ENCODE results near the gene CCDC157.

CCDC157 gene

DNA sequence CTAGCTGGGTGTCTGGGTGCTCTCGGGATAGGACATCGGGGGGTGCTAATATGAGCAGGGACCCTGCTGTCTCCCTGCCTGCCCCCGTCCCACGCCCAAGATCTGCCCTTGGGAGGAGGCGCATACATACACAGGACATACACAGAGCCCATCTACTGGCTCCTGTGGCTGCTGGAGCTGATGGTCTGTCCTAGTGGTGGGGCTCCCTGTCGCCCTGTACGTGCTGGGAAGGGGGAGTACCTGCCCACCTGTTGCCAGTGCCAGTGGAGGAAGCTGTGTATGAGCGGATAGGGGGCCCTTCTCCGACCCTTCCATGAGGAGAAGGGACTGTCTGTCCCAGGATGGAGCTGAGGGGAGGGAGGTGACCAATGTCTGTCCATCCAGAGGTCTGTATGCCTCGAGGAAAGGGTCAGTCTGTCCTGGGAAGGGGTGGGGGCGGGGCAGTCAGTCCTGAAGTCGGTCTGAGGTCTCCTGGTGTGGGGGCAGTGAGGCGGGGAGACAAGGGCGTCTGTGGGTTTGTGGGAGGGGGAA lies 31.0 kb upstream of the CCDC157 start:
- no peak for ATAC-seq
- TF ChIP-seq SNAI2 (CRISPR knock-in tag; IDR thresholded peaks at IDR 0.05) (no peak), GLIS3 (CRISPR knock-in tag; IDR thresholded peaks at IDR 0.05) (no peak), ZC3H10 (CRISPR knock-in tag; IDR thresholded peaks at IDR 0.05) (no peak), BACH2 (CRISPR knock-in tag; IDR thresholded peaks at IDR 0.05; ENCODE audit: borderline replicate concordance) (no peak), ZNF8 (CRISPR knock-in tag; IDR thresholded peaks at IDR 0.05) (no peak), ARNTL (CRISPR knock-in tag; IDR thresholded peaks at IDR 0.05; ENCODE audit: borderline replicate concordance, low read depth) (no peak), ESRRG (CRISPR knock-in tag; IDR thresholded peaks at IDR 0.05) (no peak), CSDC2 (CRISPR knock-in tag; IDR thresholded peaks at IDR 0.05) (no peak), TCF4 (CRISPR knock-in tag; IDR thresholded peaks at IDR 0.05; ENCODE audit: borderline replicate concordance) (no peak), TOX (CRISPR knock-in tag; IDR thresholded peaks at IDR 0.05; ENCODE audit: borderline replicate concordance) (no peak), PPARA (CRISPR knock-in tag; IDR thresholded peaks at IDR 0.05; ENCODE audit: borderline replicate concordance) (no peak), RARB (CRISPR knock-in tag; IDR thresholded peaks at IDR 0.05) (no peak), ZFP3 (CRISPR knock-in tag; IDR thresholded peaks at IDR 0.05) (no peak), ISL1 (CRISPR knock-in tag; IDR thresholded peaks at IDR 0.05) (no peak), ZNF70 (CRISPR knock-in tag; IDR thresholded peaks at IDR 0.05) (no peak), ZFP30 (CRISPR knock-in tag; IDR thresholded peaks at IDR 0.05) (no peak)
- TF ChIP-seq, protein P1, sequence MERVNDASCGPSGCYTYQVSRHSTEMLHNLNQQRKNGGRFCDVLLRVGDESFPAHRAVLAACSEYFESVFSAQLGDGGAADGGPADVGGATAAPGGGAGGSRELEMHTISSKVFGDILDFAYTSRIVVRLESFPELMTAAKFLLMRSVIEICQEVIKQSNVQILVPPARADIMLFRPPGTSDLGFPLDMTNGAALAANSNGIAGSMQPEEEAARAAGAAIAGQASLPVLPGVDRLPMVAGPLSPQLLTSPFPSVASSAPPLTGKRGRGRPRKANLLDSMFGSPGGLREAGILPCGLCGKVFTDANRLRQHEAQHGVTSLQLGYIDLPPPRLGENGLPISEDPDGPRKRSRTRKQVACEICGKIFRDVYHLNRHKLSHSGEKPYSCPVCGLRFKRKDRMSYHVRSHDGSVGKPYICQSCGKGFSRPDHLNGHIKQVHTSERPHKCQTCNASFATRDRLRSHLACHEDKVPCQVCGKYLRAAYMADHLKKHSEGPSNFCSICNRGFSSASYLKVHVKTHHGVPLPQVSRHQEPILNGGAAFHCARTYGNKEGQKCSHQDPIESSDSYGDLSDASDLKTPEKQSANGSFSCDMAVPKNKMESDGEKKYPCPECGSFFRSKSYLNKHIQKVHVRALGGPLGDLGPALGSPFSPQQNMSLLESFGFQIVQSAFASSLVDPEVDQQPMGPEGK (CRISPR knock-in tag; IDR thresholded peaks at IDR 0.05; ENCODE audit: borderline replicate concordance) = no peak
- TF ChIP-seq, protein P2, sequence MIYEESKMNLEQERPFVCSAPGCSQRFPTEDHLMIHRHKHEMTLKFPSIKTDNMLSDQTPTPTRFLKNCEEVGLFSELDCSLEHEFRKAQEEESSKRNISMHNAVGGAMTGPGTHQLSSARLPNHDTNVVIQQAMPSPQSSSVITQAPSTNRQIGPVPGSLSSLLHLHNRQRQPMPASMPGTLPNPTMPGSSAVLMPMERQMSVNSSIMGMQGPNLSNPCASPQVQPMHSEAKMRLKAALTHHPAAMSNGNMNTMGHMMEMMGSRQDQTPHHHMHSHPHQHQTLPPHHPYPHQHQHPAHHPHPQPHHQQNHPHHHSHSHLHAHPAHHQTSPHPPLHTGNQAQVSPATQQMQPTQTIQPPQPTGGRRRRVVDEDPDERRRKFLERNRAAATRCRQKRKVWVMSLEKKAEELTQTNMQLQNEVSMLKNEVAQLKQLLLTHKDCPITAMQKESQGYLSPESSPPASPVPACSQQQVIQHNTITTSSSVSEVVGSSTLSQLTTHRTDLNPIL (CRISPR knock-in tag; IDR thresholded peaks at IDR 0.05; ENCODE audit: low read depth) = no peak
- TF ChIP-seq, protein P3, sequence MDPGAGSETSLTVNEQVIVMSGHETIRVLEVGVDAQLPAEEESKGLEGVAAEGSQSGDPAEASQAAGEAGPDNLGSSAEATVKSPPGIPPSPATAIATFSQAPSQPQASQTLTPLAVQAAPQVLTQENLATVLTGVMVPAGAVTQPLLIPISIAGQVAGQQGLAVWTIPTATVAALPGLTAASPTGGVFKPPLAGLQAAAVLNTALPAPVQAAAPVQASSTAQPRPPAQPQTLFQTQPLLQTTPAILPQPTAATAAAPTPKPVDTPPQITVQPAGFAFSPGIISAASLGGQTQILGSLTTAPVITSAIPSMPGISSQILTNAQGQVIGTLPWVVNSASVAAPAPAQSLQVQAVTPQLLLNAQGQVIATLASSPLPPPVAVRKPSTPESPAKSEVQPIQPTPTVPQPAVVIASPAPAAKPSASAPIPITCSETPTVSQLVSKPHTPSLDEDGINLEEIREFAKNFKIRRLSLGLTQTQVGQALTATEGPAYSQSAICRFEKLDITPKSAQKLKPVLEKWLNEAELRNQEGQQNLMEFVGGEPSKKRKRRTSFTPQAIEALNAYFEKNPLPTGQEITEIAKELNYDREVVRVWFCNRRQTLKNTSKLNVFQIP (CRISPR knock-in tag; IDR thresholded peaks at IDR 0.05; ENCODE audit: borderline replicate concordance, low read depth) = no peak
- TF ChIP-seq, protein P4, sequence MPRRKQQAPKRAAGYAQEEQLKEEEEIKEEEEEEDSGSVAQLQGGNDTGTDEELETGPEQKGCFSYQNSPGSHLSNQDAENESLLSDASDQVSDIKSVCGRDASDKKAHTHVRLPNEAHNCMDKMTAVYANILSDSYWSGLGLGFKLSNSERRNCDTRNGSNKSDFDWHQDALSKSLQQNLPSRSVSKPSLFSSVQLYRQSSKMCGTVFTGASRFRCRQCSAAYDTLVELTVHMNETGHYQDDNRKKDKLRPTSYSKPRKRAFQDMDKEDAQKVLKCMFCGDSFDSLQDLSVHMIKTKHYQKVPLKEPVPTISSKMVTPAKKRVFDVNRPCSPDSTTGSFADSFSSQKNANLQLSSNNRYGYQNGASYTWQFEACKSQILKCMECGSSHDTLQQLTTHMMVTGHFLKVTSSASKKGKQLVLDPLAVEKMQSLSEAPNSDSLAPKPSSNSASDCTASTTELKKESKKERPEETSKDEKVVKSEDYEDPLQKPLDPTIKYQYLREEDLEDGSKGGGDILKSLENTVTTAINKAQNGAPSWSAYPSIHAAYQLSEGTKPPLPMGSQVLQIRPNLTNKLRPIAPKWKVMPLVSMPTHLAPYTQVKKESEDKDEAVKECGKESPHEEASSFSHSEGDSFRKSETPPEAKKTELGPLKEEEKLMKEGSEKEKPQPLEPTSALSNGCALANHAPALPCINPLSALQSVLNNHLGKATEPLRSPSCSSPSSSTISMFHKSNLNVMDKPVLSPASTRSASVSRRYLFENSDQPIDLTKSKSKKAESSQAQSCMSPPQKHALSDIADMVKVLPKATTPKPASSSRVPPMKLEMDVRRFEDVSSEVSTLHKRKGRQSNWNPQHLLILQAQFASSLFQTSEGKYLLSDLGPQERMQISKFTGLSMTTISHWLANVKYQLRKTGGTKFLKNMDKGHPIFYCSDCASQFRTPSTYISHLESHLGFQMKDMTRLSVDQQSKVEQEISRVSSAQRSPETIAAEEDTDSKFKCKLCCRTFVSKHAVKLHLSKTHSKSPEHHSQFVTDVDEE (CRISPR knock-in tag; IDR thresholded peaks at IDR 0.05) = no peak

DNA sequence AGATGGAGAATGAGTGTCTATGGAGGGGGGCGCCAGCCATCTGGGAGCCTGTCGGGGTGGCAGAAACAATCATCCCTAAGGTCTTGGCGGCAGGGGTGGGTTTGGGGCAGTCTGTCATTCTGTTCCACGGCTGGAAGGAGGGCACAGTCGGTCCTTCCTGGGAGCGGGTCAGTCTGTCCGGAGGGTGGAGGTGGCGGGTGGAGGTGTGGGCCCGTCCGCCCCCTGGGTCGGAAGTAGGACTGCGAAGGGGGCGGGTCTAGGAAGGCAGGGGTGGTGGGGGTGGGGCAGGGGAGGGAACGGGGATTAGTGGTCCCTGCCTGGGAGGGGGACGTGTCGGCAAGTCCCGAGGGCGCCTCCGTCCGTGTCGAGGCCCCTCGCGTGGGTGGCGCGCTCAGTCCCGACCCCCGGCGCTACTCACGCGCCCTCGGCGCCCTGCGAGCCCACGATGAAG lies 30.5 kb upstream of the CCDC157 start:
- TF ChIP-seq ARNTL (CRISPR knock-in tag; IDR thresholded peaks at IDR 0.05; ENCODE audit: borderline replicate concordance, low read depth) = no peak
- TF ChIP-seq BACH2 (CRISPR knock-in tag; IDR thresholded peaks at IDR 0.05; ENCODE audit: borderline replicate concordance) = no peak
- TF ChIP-seq, protein P5, sequence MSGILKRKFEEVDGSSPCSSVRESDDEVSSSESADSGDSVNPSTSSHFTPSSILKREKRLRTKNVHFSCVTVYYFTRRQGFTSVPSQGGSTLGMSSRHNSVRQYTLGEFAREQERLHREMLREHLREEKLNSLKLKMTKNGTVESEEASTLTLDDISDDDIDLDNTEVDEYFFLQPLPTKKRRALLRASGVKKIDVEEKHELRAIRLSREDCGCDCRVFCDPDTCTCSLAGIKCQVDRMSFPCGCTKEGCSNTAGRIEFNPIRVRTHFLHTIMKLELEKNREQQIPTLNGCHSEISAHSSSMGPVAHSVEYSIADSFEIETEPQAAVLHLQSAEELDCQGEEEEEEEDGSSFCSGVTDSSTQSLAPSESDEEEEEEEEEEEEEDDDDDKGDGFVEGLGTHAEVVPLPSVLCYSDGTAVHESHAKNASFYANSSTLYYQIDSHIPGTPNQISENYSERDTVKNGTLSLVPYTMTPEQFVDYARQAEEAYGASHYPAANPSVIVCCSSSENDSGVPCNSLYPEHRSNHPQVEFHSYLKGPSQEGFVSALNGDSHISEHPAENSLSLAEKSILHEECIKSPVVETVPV (CRISPR knock-in tag; IDR thresholded peaks at IDR 0.05) = no peak
- TF ChIP-seq, protein P2 (CRISPR knock-in tag; IDR thresholded peaks at IDR 0.05; ENCODE audit: low read depth) = no peak
- no peak for TF ChIP-seq GLIS3 (CRISPR knock-in tag; IDR thresholded peaks at IDR 0.05)
- no peak for TF ChIP-seq ZNF8 (CRISPR knock-in tag; IDR thresholded peaks at IDR 0.05)
- TF ChIP-seq ZC3H10 (CRISPR knock-in tag; IDR thresholded peaks at IDR 0.05) = no peak
- TF ChIP-seq SNAI2 (CRISPR knock-in tag; IDR thresholded peaks at IDR 0.05) = no peak
- TF ChIP-seq, protein P3 (CRISPR knock-in tag; IDR thresholded peaks at IDR 0.05; ENCODE audit: borderline replicate concordance, low read depth) = no peak
- no peak for TF ChIP-seq ZNF565 (CRISPR knock-in tag; conservative IDR thresholded peaks at IDR 0.05; ENCODE audit: low read depth)
- TF ChIP-seq, protein P4 (CRISPR knock-in tag; IDR thresholded peaks at IDR 0.05) = no peak
- TF ChIP-seq CSDC2 (CRISPR knock-in tag; IDR thresholded peaks at IDR 0.05) = no peak
- no peak for TF ChIP-seq ISL1 (CRISPR knock-in tag; IDR thresholded peaks at IDR 0.05)
- peak; percentile 44 for ATAC-seq

Measured in SK-N-SH treated with all-trans-retinoic acid at 6 μM for 48 hours (cell line).